ENCODE measurements around the gene DHCR24. TPM values are rescaled to one million over a fixed set of nuclear protein-coding genes. Genes with fewer than 3 reads are reported as not detected.
"Not testable (repeated sequence)": the region's sequence is repeated elsewhere in the genome, so short reads cannot be mapped to it uniquely, and the experiment has no call there.

DHCR24 gene
- total RNA-seq, 1 donor from 2014 or later, result 168 TPM

GRCh38 chr1:54919367-54920359, 32.7 kb upstream of the DHCR24 start:
- Histone ChIP-seq H3K79me2 (ENCODE audit: insufficient read depth, low read length) (no peaks in the 10 kb centered on the region), H2AFZ (ENCODE audit: low read depth, low read length) (no peak overlapping the region), H4K20me1 (ENCODE audit: insufficient read depth, low read length) (no peaks in the 10 kb centered on the region), H3K4me1 (ENCODE audit: insufficient read depth, low read length) (no peaks in the 10 kb centered on the region), H3K36me3 (ENCODE audit: insufficient read depth, low read length) (no peaks in the 10 kb centered on the region), H3K27me3 (ENCODE audit: insufficient read depth, low read length) (peaks cover 2% of the 10 kb centered on the region), H3K27ac (ENCODE audit: low read depth, low read length) (no peak overlapping the region), H3K9ac (ENCODE audit: low read length) (no peak overlapping the region), H3K9me3 (ENCODE audit: insufficient read depth, low read depth, low read length) (no peaks in the 10 kb centered on the region), H3K4me2 (ENCODE audit: low read length) (no peak overlapping the region), H3K4me3 (ENCODE audit: insufficient read depth, low read depth, low read length) (no peak overlapping the region)
- Mint-ChIP-seq H3K27ac (ENCODE audit: unreplicated experiment) (no peak overlapping the region), H3K4me3 (ENCODE audit: unreplicated experiment) (no peak overlapping the region), H3K27me3 (ENCODE audit: low read depth, unreplicated experiment) (peaks cover 16% of the 10 kb centered on the region), H3K9me3 (ENCODE audit: unreplicated experiment) (no peaks in the 10 kb centered on the region), H3K4me1 (ENCODE audit: low read depth, unreplicated experiment) (no peaks in the 10 kb centered on the region), H3K36me3 (ENCODE audit: low read depth, unreplicated experiment) (no peaks in the 10 kb centered on the region)
- DNase-seq (ENCODE audit: low read depth), result no peak
- no peak for FAIRE-seq
- TF ChIP-seq EZH2 (IDR thresholded peaks at IDR 0.05; ENCODE audit: insufficient read depth, low read length) (no peak), CTCF (IDR thresholded peaks at IDR 0.05; ENCODE audit: insufficient read depth, low read depth, low read length) (no peak)

- not testable (repeated sequence) for H3K27ac Mint-ChIP-seq (ENCODE audit: unreplicated experiment); H3K4me1 ChIP-seq (ENCODE audit: insufficient read depth, low read length); H3K4me3 Mint-ChIP-seq (ENCODE audit: unreplicated experiment); H3K27me3 ChIP-seq (ENCODE audit: insufficient read depth, low read length); H3K9ac ChIP-seq (ENCODE audit: low read length); H4K20me1 ChIP-seq (ENCODE audit: insufficient read depth, low read length); H3K9me3 ChIP-seq (ENCODE audit: insufficient read depth, low read depth, low read length); H3K4me3 ChIP-seq (ENCODE audit: insufficient read depth, low read depth, low read length); H3K9me3 Mint-ChIP-seq (ENCODE audit: unreplicated experiment); H3K36me3 ChIP-seq (ENCODE audit: insufficient read depth, low read length); H3K4me2 ChIP-seq (ENCODE audit: low read length); H3K4me1 Mint-ChIP-seq (ENCODE audit: low read depth, unreplicated experiment); H3K27ac ChIP-seq (ENCODE audit: low read depth, low read length); H3K79me2 ChIP-seq (ENCODE audit: insufficient read depth, low read length); H3K36me3 Mint-ChIP-seq (ENCODE audit: low read depth, unreplicated experiment); FAIRE-seq; DNase-seq (ENCODE audit: low read depth); H2AFZ ChIP-seq (ENCODE audit: low read depth, low read length)
- H3K27me3 Mint-ChIP-seq (ENCODE audit: low read depth, unreplicated experiment), result peaks cover 10% of the 10 kb centered on the region
These were observed 24.1 kb upstream of the DHCR24 start for GRCh38 chr1:54911076-54911475.

- Mint-ChIP-seq H3K27me3 (ENCODE audit: low read depth, unreplicated experiment) (peaks cover 15% of the 10 kb centered on the region), H3K36me3 (ENCODE audit: low read depth, unreplicated experiment) (no peaks in the 10 kb centered on the region), H3K9me3 (ENCODE audit: unreplicated experiment) (no peaks in the 10 kb centered on the region), H3K4me3 (ENCODE audit: unreplicated experiment) (no peak overlapping the region), H3K4me1 (ENCODE audit: low read depth, unreplicated experiment) (peaks cover 10% of the 10 kb centered on the region), H3K27ac (ENCODE audit: unreplicated experiment) (no peak overlapping the region)
- H3K27ac ChIP-seq (ENCODE audit: low read depth, low read length), result no peak overlapping the region
- DNase-seq (ENCODE audit: low read depth) (no peak), FAIRE-seq (no peak)
- TF ChIP-seq EZH2 (IDR thresholded peaks at IDR 0.05; ENCODE audit: insufficient read depth, low read length) (no peak), CTCF (IDR thresholded peaks at IDR 0.05; ENCODE audit: insufficient read depth, low read depth, low read length) (no peak)
- H4K20me1 ChIP-seq (ENCODE audit: insufficient read depth, low read length), result no peaks in the 10 kb centered on the region
- no peak overlapping the region for H3K4me2 ChIP-seq (ENCODE audit: low read length)
- no peaks in the 10 kb centered on the region for H3K36me3 ChIP-seq (ENCODE audit: insufficient read depth, low read length)
- H3K27me3 ChIP-seq (ENCODE audit: insufficient read depth, low read length), result no peaks in the 10 kb centered on the region
- peaks cover 16% of the 10 kb centered on the region for H3K4me1 ChIP-seq (ENCODE audit: insufficient read depth, low read length)
- H3K9me3 ChIP-seq (ENCODE audit: insufficient read depth, low read depth, low read length), result no peaks in the 10 kb centered on the region
- H2AFZ ChIP-seq (ENCODE audit: low read depth, low read length), result no peak overlapping the region
- no peak overlapping the region for H3K9ac ChIP-seq (ENCODE audit: low read length)
- no peak overlapping the region for H3K4me3 ChIP-seq (ENCODE audit: insufficient read depth, low read depth, low read length)
- no peaks in the 10 kb centered on the region for H3K79me2 ChIP-seq (ENCODE audit: insufficient read depth, low read length)
These were observed 19.6 kb upstream of the DHCR24 start for GRCh38 chr1:54906586-54906985.

Data from astrocyte (in vitro differentiated cells and primary cell).